SK-N-SH (cell line): ENCODE data around the gene ATP2B2.

Experiments
- CHD2 ChIP-seq: fragments of 150-350 bp; IDR thresholded peaks from 2 replicates; pipeline ENCODE4 v1.6.1; 2018; ENCODE audit warnings: low read length; ENCODE audit not compliant: partially characterized antibody
- EP300 ChIP-seq, 2 experiments: IDR thresholded peaks; 2 replicates each; pipeline versions ENCODE4 v1.4.0 to v1.6.1; 2012; ENCODE audit warnings: borderline replicate concordance in 1 of 2, low read depth in 1 of 2, low read length in 1 of 2
- GABPA ChIP-seq: IDR thresholded peaks from 2 replicates; pipeline ENCODE4 v1.4.0; 2012; ENCODE audit warnings: low read depth, mild to moderate bottlenecking
- RAD21 ChIP-seq: IDR thresholded peaks from 2 replicates; pipeline ENCODE4 v1.6.1; 2012; ENCODE audit warnings: mild to moderate bottlenecking, low read length
- RXRA ChIP-seq: IDR thresholded peaks from 2 replicates; pipeline ENCODE4 v1.4.0; 2012; ENCODE audit warnings: low read depth, mild to moderate bottlenecking, borderline replicate concordance
- SIN3A ChIP-seq: IDR thresholded peaks from 2 replicates; pipeline ENCODE4 v1.6.1; 2012; ENCODE audit warnings: low read depth, mild to moderate bottlenecking, low read length, moderate library complexity, borderline replicate concordance
- SMC3 ChIP-seq: IDR thresholded peaks from 2 replicates; pipeline ENCODE4 v1.6.1; 2012; ENCODE audit warnings: low read depth, low read length, improper control_type of control experiment
- YY1 ChIP-seq: IDR thresholded peaks from 2 replicates; pipeline ENCODE4 v1.4.0; 2012; ENCODE audit warnings: low read depth, mild to moderate bottlenecking
- TF ChIP-seq, protein P1 (sequence below): fragments of 200-600 bp; sonication (generic); IDR thresholded peaks from 2 replicates; pipeline ENCODE4 v1.6.1; 2017; ENCODE audit warnings: antibody characterized with exemption, mild to moderate bottlenecking, moderate library complexity
- TF ChIP-seq, protein P2 (sequence below): IDR thresholded peaks from 2 replicates; pipeline ENCODE4; 2012
- TF ChIP-seq, protein P3 (sequence below): IDR thresholded peaks from 2 replicates; pipeline ENCODE4 v1.4.0; 2012; ENCODE audit warnings: low read depth

DNA sequence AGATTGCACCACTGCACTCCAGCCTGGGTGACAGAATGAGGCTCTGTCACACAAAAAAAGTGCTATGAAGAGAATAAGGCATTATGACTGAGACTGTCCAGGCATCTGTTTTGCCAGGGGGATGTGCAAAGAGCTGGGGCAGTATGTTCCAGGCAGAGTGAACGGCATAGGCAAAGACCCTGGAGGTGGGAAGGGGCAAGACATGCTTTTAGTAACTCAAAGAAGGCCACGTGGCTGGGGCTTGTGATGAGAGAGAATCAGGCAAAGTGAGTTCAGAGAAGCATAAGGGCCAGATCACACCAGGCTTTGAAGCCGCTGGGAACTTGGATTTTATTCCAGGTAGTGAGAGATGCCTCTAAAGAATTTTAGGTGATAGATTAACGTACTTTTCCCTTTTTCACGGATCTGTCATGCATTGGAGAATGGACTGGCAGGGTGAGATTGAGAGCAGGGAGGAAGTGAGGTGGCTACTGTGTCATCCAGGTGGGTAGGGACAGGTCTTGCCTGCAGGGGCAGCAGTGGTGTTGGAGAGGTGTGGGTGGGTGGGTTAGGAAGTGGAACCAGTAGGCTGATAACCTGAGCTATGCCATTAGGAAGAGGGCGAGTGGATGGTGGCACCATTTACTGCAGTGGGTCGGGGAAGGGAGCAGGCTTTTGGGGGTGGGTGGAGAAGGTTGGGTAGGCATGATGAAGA is 31.7 kb downstream of the ATP2B2 start:
- TF ChIP-seq, protein P1, sequence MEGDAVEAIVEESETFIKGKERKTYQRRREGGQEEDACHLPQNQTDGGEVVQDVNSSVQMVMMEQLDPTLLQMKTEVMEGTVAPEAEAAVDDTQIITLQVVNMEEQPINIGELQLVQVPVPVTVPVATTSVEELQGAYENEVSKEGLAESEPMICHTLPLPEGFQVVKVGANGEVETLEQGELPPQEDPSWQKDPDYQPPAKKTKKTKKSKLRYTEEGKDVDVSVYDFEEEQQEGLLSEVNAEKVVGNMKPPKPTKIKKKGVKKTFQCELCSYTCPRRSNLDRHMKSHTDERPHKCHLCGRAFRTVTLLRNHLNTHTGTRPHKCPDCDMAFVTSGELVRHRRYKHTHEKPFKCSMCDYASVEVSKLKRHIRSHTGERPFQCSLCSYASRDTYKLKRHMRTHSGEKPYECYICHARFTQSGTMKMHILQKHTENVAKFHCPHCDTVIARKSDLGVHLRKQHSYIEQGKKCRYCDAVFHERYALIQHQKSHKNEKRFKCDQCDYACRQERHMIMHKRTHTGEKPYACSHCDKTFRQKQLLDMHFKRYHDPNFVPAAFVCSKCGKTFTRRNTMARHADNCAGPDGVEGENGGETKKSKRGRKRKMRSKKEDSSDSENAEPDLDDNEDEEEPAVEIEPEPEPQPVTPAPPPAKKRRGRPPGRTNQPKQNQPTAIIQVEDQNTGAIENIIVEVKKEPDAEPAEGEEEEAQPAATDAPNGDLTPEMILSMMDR, result no peak
- TF ChIP-seq SIN3A (no peak), GABPA (no peak), YY1 (no peak), RXRA (no peak), RAD21 (no peak), SMC3 (no peak), EP300 (IDR thresholded peaks at IDR 0.05; ENCODE audit: borderline replicate concordance in 1 of 2, low read depth in 1 of 2, low read length in 1 of 2) (no peak), CHD2 (no peak)
- TF ChIP-seq, protein P2, sequence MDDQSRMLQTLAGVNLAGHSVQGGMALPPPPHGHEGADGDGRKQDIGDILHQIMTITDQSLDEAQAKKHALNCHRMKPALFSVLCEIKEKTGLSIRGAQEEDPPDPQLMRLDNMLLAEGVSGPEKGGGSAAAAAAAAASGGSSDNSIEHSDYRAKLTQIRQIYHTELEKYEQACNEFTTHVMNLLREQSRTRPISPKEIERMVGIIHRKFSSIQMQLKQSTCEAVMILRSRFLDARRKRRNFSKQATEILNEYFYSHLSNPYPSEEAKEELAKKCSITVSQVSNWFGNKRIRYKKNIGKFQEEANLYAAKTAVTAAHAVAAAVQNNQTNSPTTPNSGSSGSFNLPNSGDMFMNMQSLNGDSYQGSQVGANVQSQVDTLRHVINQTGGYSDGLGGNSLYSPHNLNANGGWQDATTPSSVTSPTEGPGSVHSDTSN, result no peak
- TF ChIP-seq, protein P3, sequence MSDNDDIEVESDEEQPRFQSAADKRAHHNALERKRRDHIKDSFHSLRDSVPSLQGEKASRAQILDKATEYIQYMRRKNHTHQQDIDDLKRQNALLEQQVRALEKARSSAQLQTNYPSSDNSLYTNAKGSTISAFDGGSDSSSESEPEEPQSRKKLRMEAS, result no peak
